Measurements from ENCODE around the gene PLCG2.

DNA sequence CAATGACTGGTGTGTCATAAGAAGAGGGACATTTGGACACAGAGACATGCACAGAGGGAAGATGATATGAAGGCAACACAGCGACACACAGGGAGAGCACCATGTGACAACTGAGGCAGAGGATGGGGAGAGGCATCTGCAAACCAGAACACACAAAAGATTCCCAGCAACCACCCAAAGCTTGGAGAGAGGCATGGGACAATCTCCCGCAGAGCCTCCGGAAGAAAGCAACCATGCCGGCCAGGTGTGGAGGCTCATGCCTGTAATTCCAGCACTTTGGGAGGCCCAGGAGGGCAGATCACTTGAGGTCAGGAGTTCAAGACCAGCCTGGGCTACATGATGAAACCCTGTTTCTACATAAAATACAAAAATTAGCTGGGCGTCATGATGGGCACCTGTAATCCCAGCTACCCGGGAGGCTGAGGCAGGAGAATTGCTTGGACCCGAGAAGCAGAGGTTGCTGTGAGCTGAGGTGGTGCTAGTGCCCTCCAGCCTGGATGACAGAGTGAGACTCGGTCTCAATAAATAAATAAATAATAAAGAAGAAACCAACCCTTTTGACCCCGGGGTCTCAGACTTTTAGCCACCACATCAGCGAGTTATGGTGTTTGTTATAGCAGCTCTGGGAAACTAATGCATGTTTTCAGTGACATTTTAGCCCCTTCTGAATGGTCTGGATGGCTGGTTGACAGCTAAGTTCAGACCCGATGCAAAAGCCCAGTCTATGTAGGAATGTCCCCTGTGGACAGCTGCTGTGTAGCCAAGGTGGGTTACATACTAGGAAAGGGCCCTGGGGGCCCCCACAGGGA, 13.8 kb upstream of the PLCG2 start:
- TF ChIP-seq EZH2 (IDR thresholded peaks at IDR 0.05) (no peak), POLR2AphosphoS5 (IDR thresholded peaks at IDR 0.05; ENCODE audit: borderline replicate concordance, low read depth, low read length) (no peak)

Data from SK-N-MC (cell line).